DOHH2 (cell line): ENCODE data around the gene TMEM255B.
"Not testable (repeated sequence)": the region's sequence is repeated elsewhere in the genome, so short reads cannot be mapped to it uniquely, and the experiment has no call there.

Source experiments
- H3F3A ChIP-seq: fragments of 200-600 bp; sonication (generic), shearing (Covaris generic); 2 replicates; pipeline ENCODE4 v1.6.0; 2016; ENCODE audit warnings: antibody characterized with exemption, mild to moderate bottlenecking; ENCODE audit not compliant: control insufficient read depth, insufficient read depth
- H3K27ac ChIP-seq: fragments of 200-600 bp; sonication (generic); 2 replicates; pipeline ENCODE4 v1.5.1; 2014; ENCODE audit warnings: low read depth, mild to moderate bottlenecking, low read length, moderate library complexity
- H3K27me3 ChIP-seq: fragments of 200-600 bp; sonication (generic); 2 replicates; pipeline ENCODE4 v1.6.1; 2014; ENCODE audit warnings: mild to moderate bottlenecking, low read length, mixed read lengths; ENCODE audit not compliant: control insufficient read depth
- H3K36me3 ChIP-seq: fragments of 200-600 bp; sonication (generic); 2 replicates; pipeline ENCODE4 v1.6.1; 2014; ENCODE audit warnings: mild to moderate bottlenecking, low read length, moderate library complexity, mixed read lengths; ENCODE audit not compliant: control insufficient read depth
- H3K4me1 ChIP-seq: fragments of 200-600 bp; sonication (generic); 2 replicates; pipeline ENCODE4 v1.6.1; 2014; ENCODE audit warnings: mild to moderate bottlenecking, low read length, mixed read lengths; ENCODE audit not compliant: control insufficient read depth
- H3K4me2 ChIP-seq: fragments of 200-600 bp; sonication (generic); 2 replicates; pipeline ENCODE4 v1.6.0; 2014; ENCODE audit warnings: mild to moderate bottlenecking, low read length, moderate library complexity
- H3K4me3 ChIP-seq: fragments of 200-600 bp; sonication (generic); 2 replicates; pipeline ENCODE4 v1.5.1; 2014; ENCODE audit warnings: mild to moderate bottlenecking, low read length, mixed read lengths
- H3K79me2 ChIP-seq: fragments of 200-600 bp; sonication (generic); 2 replicates; pipeline ENCODE4 v1.6.1; 2014; ENCODE audit warnings: mild to moderate bottlenecking, low read length, mixed read lengths; ENCODE audit not compliant: control insufficient read depth
- H3K9me2 ChIP-seq: fragments of 200-600 bp; sonication (generic); replicated peaks from 2 replicates; pipeline ENCODE4 v1.6.1; 2014; ENCODE audit warnings: mild to moderate bottlenecking, low read length, mixed read lengths; ENCODE audit not compliant: control insufficient read depth
- H3K9me3 ChIP-seq: fragments of 200-600 bp; sonication (generic); 2 replicates; pipeline ENCODE4 v1.6.1; 2014; ENCODE audit warnings: antibody characterized with exemption, low read length, mixed read lengths; ENCODE audit not compliant: control insufficient read depth, insufficient read depth
- H4K20me1 ChIP-seq: fragments of 200-600 bp; sonication (generic); 2 replicates; pipeline ENCODE4 v1.6.0; 2014; ENCODE audit warnings: low read depth, mild to moderate bottlenecking, antibody characterized with exemption, low read length, moderate library complexity; ENCODE audit not compliant: control insufficient read depth, insufficient read depth
- CTCF ChIP-seq: fragments of 200-600 bp; sonication (generic); IDR thresholded peaks from one replicate; pipeline ENCODE4 v1.5.1; 2014; ENCODE audit warnings: antibody characterized with exemption, mild to moderate bottlenecking, low read depth, low read length; ENCODE audit not compliant: poor library complexity, severe bottlenecking
- EZH2phosphoT487 ChIP-seq: fragments of 200-600 bp; sonication (generic); IDR thresholded peaks from 2 replicates; pipeline ENCODE4 v1.6.1; 2017; ENCODE audit warnings: borderline replicate concordance, mild to moderate bottlenecking, antibody characterized with exemption, low read length, moderate library complexity, mixed read lengths

The TMEM255B gene

GRCh38 chr13:113745059-113745458, 14.0 kb upstream of the TMEM255B start:
- H3K4me1 ChIP-seq, result no peaks in the 10 kb centered on the region
- no peak overlapping the region for H3K4me2 ChIP-seq

GRCh38 chr13:113745500-113746142, 13.4 kb upstream of the TMEM255B start:
- H3K9me2 ChIP-seq, H3K27me3 ChIP-seq, H3K4me1 ChIP-seq, H3K4me2 ChIP-seq, H3K79me2 ChIP-seq, H3K36me3 ChIP-seq, H3K4me3 ChIP-seq, H3F3A ChIP-seq, H3K9me3 ChIP-seq, H3K27ac ChIP-seq, H4K20me1 ChIP-seq: not testable (repeated sequence)

More at GRCh38 chr13:113745059-113745458, 14.0 kb upstream of the TMEM255B start:
- TF ChIP-seq CTCF (no peak), EZH2phosphoT487 (no peak)
- Histone ChIP-seq H3K79me2 (no peaks in the 10 kb centered on the region), H3K36me3 (no peaks in the 10 kb centered on the region), H3K9me3 (peaks cover 3% of the 10 kb centered on the region; the same call in 1 of the 2 replicates), H4K20me1 (no peaks in the 10 kb centered on the region), H3K27ac (no peak overlapping the region), H3F3A (no peaks in the 10 kb centered on the region), H3K9me2 (no peaks in the 10 kb centered on the region), H3K27me3 (no peaks in the 10 kb centered on the region), H3K4me3 (no peak overlapping the region)

- no peak overlapping the region for H3K4me3 ChIP-seq
- TF ChIP-seq CTCF, result no peak
- no peak for TF ChIP-seq EZH2phosphoT487
- H3K4me1 ChIP-seq, result no peaks in the 10 kb centered on the region
- no peaks in the 10 kb centered on the region for H3K27me3 ChIP-seq
- no peak overlapping the region for H3K27ac ChIP-seq
- H3F3A ChIP-seq, result peaks cover 10% of the 10 kb centered on the region
- H3K9me2 ChIP-seq, result no peaks in the 10 kb centered on the region
- H3K9me3 ChIP-seq, result peaks cover 13% of the 10 kb centered on the region; the same call in 1 of the 2 replicates
- no peaks in the 10 kb centered on the region for H3K36me3 ChIP-seq
- no peak overlapping the region for H3K4me2 ChIP-seq
- no peaks in the 10 kb centered on the region for H4K20me1 ChIP-seq
- no peaks in the 10 kb centered on the region for H3K79me2 ChIP-seq
Measured at GRCh38 chr13:113746143-113746525, 12.9 kb upstream of the TMEM255B start.

GRCh38 chr13:113746671-113747070, 12.4 kb upstream of the TMEM255B start:
- peaks cover 19% of the 10 kb centered on the region; the same call in 1 of the 2 replicates for H3K9me3 ChIP-seq
- H3K27ac ChIP-seq, result no peak overlapping the region
- TF ChIP-seq CTCF (no peak), EZH2phosphoT487 (no peak)
- H3K4me1 ChIP-seq, result no peaks in the 10 kb centered on the region
- H4K20me1 ChIP-seq, result no peaks in the 10 kb centered on the region
- H3K9me2 ChIP-seq, result no peaks in the 10 kb centered on the region
- H3K4me2 ChIP-seq, result no peak overlapping the region
- H3F3A ChIP-seq, result peaks cover 10% of the 10 kb centered on the region
- H3K27me3 ChIP-seq, result no peaks in the 10 kb centered on the region
- H3K4me3 ChIP-seq, result no peak overlapping the region
- no peaks in the 10 kb centered on the region for H3K36me3 ChIP-seq
- no peaks in the 10 kb centered on the region for H3K79me2 ChIP-seq
